Activated T-helper 1 cell treated with anti-CD3 and anti-CD28 coated beads, Interleukin-12 subunit alpha, Interleukin-12 subunit beta, Interleukin-2, Interleukin-4 antibody, amounts not matched to agents 30 ng/mL and 10 ng/mL and 1 ng/mL, durations not matched to agents 14 hours and 24 hours and 36 hours (primary cell): ENCODE results near the gene PRM1. TPM values are rescaled to one million over a fixed set of nuclear protein-coding genes. Genes with fewer than 3 reads are reported as not detected.

Source experiments
- DNase-seq: peaks from one replicate; pipeline ENCODE4 v3.0.0; 2021; ENCODE audit warnings: low spot score
- H3K27ac Mint-ChIP-seq: one replicate; pipeline ENCODE4 v1.8.0; 2021; ENCODE audit warnings: mild to moderate bottlenecking, mixed read lengths
- H3K27me3 Mint-ChIP-seq: one replicate; pipeline ENCODE4 v1.8.0; 2022; ENCODE audit warnings: mild to moderate bottlenecking, moderate library complexity, mixed read lengths; ENCODE audit not compliant: insufficient read depth
- H3K36me3 Mint-ChIP-seq: one replicate; pipeline ENCODE4 v1.8.0; 2021; ENCODE audit warnings: low read depth, mixed read lengths
- H3K4me1 Mint-ChIP-seq: one replicate; pipeline ENCODE4 v1.8.0; 2021; ENCODE audit warnings: low read depth, mixed read lengths
- H3K4me3 Mint-ChIP-seq: one replicate; pipeline ENCODE4 v1.8.0; 2021; ENCODE audit warnings: mild to moderate bottlenecking, moderate library complexity, mixed read lengths
- H3K9me3 Mint-ChIP-seq: one replicate; pipeline ENCODE4 v1.8.0; 2021; ENCODE audit warnings: mixed read lengths
- intact Hi-C: fragments of 100-400 bp; cut with micrococcal nuclease; formaldehyde crosslinking; loops from one replicate; pipeline ENCODE4 v1.15.1; 2024
- total RNA-seq: library from RNA; stranded (reverse); gene quantifications from 2 replicates; pipeline ENCODE4 v1.2.3, GENCODE V29; 2022

Gene PRM1
- total RNA-seq, 1 donor from 2014 or later: not detected

DNA sequence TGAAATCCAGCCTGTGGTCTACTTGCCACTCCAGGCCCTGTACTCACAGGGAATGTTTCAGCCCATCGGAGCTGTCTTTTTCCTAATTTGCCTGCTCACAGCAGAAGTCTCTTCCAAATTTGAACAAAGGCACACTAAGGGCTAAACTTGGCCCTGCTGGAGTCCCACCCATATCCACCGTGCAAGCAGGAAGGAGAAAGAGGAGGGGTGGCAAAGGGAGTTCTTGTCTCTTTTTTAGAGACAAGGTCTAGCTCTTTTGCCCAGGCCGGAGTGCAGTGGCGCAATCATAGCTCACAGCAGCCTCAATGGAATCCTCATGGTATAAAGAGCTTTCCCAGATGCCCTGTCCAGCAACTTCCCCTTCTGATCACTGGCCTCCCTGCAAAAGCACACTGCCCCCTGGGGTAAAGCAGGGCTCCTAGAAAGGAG is 2.7 kb upstream of the PRM1 start:
- Mint-ChIP-seq H3K27me3 (peaks cover 29% of the 10 kb centered on the region), H3K9me3 (no peaks in the 10 kb centered on the region), H3K4me1 (no peaks in the 10 kb centered on the region), H3K36me3 (no peaks in the 10 kb centered on the region), H3K4me3 (no peak overlapping the region), H3K27ac (no peak overlapping the region)
- DNase-seq: no peak
- intact Hi-C loops: no loop called here

DNA sequence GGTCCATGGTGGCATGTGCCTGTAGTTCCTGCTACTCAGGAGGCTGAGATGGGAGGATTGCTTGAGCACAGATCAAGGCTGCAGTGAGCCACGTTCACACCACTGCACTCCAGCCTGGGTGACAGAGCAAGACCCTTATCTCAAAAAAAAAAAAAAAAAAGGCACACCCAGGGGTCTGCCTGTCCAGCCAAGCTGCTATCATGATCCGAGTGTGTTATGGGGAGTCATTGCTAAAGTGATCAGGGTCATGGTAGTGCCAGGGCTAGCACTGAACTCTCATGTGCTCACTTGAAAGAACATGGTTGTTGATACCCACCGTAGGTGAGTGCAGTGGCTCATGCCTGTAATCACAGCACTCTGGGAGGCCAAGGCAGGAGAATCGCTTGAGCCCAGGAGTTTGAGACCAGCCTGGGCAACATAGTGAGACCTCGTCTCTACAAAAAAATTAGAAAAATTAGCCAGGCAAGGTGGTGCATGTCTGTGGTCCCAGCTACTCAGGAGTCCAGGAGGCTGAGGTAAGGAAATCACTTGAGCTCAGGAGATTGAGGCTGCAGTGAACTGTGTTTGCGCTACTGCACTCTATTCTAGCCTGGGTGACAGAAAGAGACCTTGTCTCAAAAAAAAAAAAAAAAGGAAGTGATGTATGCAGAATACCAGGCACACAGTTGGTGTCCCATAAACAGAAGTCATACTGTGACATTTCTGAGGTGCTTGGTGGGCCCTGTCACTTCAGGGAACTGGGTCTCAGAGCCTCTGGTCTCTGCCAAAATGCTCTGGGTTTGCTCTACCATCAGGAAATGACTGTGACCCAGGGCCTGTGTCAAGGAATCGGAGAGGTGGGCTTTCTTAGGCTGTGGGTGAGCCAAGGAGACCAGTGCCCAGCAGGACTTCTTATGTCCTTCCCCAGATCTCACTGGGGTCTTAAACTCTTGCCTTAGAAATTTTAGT is 2.2 kb downstream of the PRM1 start:
- H3K36me3 Mint-ChIP-seq: no peaks in the 10 kb centered on the region
- H3K27me3 Mint-ChIP-seq: peaks cover 21% of the 10 kb centered on the region
- H3K4me3 Mint-ChIP-seq: no peak overlapping the region
- no peak overlapping the region for H3K27ac Mint-ChIP-seq
- intact Hi-C loops: no loop called here
- no peaks in the 10 kb centered on the region for H3K4me1 Mint-ChIP-seq
- H3K9me3 Mint-ChIP-seq: no peaks in the 10 kb centered on the region
- DNase-seq: no peak

- no peaks in the 10 kb centered on the region for H3K9me3 Mint-ChIP-seq
- H3K4me1 Mint-ChIP-seq: no peaks in the 10 kb centered on the region
- no peaks in the 10 kb centered on the region for H3K36me3 Mint-ChIP-seq
- no peak for DNase-seq
- H3K4me3 Mint-ChIP-seq: no peak overlapping the region
- intact Hi-C loops: no loop called here
- H3K27me3 Mint-ChIP-seq: peaks cover 13% of the 10 kb centered on the region
- H3K27ac Mint-ChIP-seq: no peak overlapping the region
Measured at GRCh38 chr16:11277607-11278337, 3.4 kb downstream of the PRM1 start.

DNA sequence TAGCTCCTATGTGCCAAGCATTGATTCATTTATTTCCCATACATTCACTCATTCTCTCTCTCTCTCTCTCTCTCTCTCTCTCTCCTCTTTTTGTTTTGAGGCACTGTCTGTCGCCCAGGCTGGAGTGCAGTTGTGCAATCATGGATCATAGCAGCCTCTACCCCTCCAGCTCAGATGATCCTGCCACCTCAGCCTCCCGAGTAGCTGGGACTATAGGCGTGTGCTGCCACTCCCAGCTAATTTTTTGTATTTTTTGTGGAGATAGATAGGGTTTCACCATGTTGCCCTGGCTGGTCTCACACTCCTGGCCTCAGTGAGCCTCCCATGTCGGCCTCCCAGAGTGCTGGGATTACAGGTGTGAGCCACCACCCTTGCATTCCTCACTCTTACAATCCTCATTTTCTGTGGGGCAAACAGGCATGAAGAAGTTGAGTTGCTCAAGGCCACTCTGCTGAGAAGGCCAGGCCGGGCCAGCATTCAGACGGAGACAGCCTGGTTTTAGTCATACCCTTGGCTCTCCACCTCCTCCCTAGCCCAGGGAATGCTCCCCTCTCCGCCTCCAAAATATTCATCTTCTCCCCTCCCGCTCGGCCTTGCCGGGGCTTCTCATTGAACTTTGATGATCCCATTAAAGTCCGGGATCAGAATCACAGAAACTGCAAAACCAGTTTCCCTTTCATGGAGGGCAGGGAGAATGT is 4.1 kb downstream of the PRM1 start:
- H3K36me3 Mint-ChIP-seq: no peaks in the 10 kb centered on the region
- no peak overlapping the region for H3K4me3 Mint-ChIP-seq
- H3K27me3 Mint-ChIP-seq: peaks cover 10% of the 10 kb centered on the region
- H3K4me1 Mint-ChIP-seq: no peaks in the 10 kb centered on the region
- no peak overlapping the region for H3K27ac Mint-ChIP-seq
- no peaks in the 10 kb centered on the region for H3K9me3 Mint-ChIP-seq
- DNase-seq: no peak
- intact Hi-C loops: no loop called here

GRCh38 chr16:11276143-11276895 is 4.8 kb downstream of the PRM1 start, which contains the start of gene PRM2:
Gene PRM2, minus strand, starts transcription at chr16:11276480. Its CDS starts 110 bp downstream, at chr16:11276370.
- no peak for DNase-seq
- no peak within 1 kb of the TSS for H3K4me3 Mint-ChIP-seq
- H3K4me1 Mint-ChIP-seq: no peaks in the 10 kb centered on the region
- intact Hi-C loops: no loop called here
- H3K27me3 Mint-ChIP-seq: peaks cover 8% of the 10 kb centered on the region
- H3K9me3 Mint-ChIP-seq: no peaks in the 10 kb centered on the region
- H3K27ac Mint-ChIP-seq: no peak within 1 kb of the TSS
- H3K36me3 Mint-ChIP-seq: no peaks in the 10 kb centered on the region

- peaks cover 6% of the 10 kb centered on the region for H3K27me3 Mint-ChIP-seq
- H3K9me3 Mint-ChIP-seq: no peaks in the 10 kb centered on the region
- H3K4me3 Mint-ChIP-seq: no peak overlapping the region
- intact Hi-C loops: no loop called here
- H3K36me3 Mint-ChIP-seq: no peaks in the 10 kb centered on the region
- DNase-seq: no peak
- H3K4me1 Mint-ChIP-seq: no peaks in the 10 kb centered on the region
- H3K27ac Mint-ChIP-seq: no peak overlapping the region
Measured at GRCh38 chr16:11274964-11275363, 6.2 kb downstream of the PRM1 start.

DNA sequence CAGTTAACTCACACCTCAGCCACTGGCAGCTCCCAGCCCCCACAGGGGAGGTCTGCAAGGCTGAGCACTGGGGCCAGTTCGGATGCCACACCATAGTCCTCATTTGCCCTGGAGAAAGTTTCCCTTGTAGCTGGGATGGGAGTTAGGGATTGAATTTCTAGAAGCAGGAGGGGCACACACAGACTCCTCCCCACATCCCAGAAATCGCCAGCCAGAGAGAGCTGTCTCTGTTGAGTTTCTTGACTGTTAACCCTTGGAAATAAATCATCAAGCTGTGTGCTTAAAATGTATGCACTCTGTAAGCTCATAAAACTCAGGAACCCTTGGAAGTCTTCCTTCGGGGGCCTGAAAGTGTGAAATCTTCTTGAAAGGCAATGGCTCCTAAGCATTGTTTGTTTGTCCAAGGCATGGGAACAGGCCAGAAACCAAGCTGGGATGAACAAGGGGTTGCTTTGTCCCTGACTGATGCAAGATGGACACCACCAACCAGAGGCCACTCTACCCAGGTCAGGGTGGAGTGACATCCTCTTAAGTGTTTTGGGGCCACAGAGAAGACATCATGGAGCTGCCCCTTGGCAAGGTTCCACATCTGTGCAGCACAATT is 7.3 kb downstream of the PRM1 start:
- no peak for DNase-seq
- Mint-ChIP-seq H3K27me3 (peaks cover 5% of the 10 kb centered on the region), H3K36me3 (no peaks in the 10 kb centered on the region), H3K27ac (no peak overlapping the region), H3K9me3 (no peaks in the 10 kb centered on the region), H3K4me3 (no peak overlapping the region), H3K4me1 (no peaks in the 10 kb centered on the region)
- intact Hi-C loops: no loop called here

DNA sequence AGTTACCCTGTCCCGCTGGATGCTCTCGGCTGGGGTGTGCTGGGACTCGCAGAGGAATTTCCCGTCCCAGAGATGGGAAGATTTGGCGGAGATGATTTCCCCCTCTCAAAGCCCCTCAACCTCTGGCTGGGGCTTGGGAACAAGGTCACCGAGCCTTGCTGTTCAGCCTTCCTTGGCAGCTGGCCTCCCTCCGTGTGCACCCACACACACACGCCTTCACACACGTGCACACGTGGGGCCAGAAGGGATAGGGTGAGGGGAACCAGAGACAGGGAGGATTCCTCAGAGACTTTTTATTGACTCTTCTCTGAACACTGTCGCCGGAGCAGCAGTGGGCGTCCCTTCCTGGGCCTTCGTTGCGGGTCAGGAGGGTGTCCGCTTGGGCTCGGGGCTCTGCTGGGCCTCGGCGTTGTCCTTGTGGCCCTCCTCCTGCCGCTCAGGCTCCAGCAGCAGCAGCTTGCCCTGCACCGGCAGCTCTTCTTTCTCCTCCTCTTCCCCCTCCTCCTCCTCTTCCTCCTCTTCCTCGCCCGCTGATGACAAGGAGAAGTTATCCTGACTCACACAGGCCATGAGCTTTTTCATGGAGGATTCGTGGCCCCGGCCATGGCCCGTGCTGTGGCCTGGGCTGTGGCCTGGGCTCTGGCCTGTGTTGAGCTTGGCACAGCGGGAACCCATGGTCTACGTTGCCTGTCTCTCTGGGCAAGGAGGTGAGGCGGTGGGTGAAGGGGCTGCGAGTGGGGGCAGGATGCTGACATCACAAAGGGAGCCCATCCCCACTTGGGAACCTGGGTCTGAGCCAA is 8.0 kb downstream of the PRM1 start, which contains the start of gene PRM3:
Gene PRM3 (minus strand): TSS at position 709 of the 800 bp plus-strand sequence. CDS start 34 bp downstream, at position 675.
- intact Hi-C loops: no loop called here
- Mint-ChIP-seq H3K36me3 (no peaks in the 10 kb centered on the region), H3K4me1 (no peaks in the 10 kb centered on the region), H3K27ac (no peak within 1 kb of the TSS), H3K4me3 (no peak within 1 kb of the TSS), H3K27me3 (peaks cover 5% of the 10 kb centered on the region), H3K9me3 (no peaks in the 10 kb centered on the region)
- DNase-seq: no peak

DNA sequence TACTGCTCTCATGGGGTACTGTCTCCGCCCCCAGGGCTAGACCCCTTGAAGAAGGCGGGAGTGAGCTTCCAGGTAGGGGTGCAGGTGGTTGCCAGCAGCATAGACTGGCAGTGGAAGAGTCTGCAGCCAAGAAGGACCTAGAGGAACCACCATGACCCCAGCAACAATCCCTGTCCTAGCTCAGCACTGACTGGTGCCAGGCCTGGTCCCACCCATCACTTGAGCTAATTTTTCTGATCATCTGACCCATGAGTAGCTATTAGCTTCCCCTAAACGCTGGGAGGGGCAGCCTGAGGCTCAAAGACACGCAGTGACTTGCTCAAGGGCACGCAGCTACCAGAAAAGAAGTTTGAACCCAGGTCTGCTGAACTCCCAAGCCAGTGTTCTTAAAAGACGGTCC is 8.6 kb downstream of the PRM1 start:
- no peak overlapping the region for H3K27ac Mint-ChIP-seq
- no peaks in the 10 kb centered on the region for H3K36me3 Mint-ChIP-seq
- intact Hi-C loops: no loop called here
- no peaks in the 10 kb centered on the region for H3K4me1 Mint-ChIP-seq
- H3K4me3 Mint-ChIP-seq: no peak overlapping the region
- peaks cover 7% of the 10 kb centered on the region for H3K27me3 Mint-ChIP-seq
- no peaks in the 10 kb centered on the region for H3K9me3 Mint-ChIP-seq
- DNase-seq: no peak

- H3K4me1 Mint-ChIP-seq: no peaks in the 10 kb centered on the region
- H3K27me3 Mint-ChIP-seq: peaks cover 7% of the 10 kb centered on the region
- DNase-seq: no peak
- H3K9me3 Mint-ChIP-seq: no peaks in the 10 kb centered on the region
- H3K4me3 Mint-ChIP-seq: no peak overlapping the region
- intact Hi-C loops: no loop called here
- H3K36me3 Mint-ChIP-seq: no peaks in the 10 kb centered on the region
- H3K27ac Mint-ChIP-seq: no peak overlapping the region
Measured at GRCh38 chr16:11271610-11272009, 9.5 kb downstream of the PRM1 start.

- no peak for DNase-seq
- no peak overlapping the region for H3K4me3 Mint-ChIP-seq
- H3K4me1 Mint-ChIP-seq: no peaks in the 10 kb centered on the region
- H3K27me3 Mint-ChIP-seq: peaks cover 7% of the 10 kb centered on the region
- no peak overlapping the region for H3K27ac Mint-ChIP-seq
- intact Hi-C loops: no loop called here
- no peaks in the 10 kb centered on the region for H3K9me3 Mint-ChIP-seq
- no peaks in the 10 kb centered on the region for H3K36me3 Mint-ChIP-seq
Measured at GRCh38 chr16:11270602-11271162, 10.4 kb downstream of the PRM1 start.
